Choroid plexus epithelial cell (primary cell): ENCODE results near the gene CCR7.

ENCODE experiments used
- DNase-seq: peaks from one replicate; pipeline ENCODE4 v3.0.0-alpha.2; 2010; ENCODE audit warnings: low read depth
- H3K4me3 ChIP-seq: 2 replicates; pipeline ENCODE4 v1.5.1; 2011; ENCODE audit warnings: low read depth, mild to moderate bottlenecking, control low read depth, low read length, moderate library complexity
- CTCF ChIP-seq: conservative IDR thresholded peaks from 2 replicates; pipeline ENCODE4 v1.5.1; 2011; ENCODE audit warnings: low read depth, mild to moderate bottlenecking, control low read depth, inconsistent platforms, low read length, moderate library complexity

CCR7 gene

GRCh38 chr17:40510328-40510648 is 55.0 kb downstream of the CCR7 start:
- no peak overlapping the region for H3K4me3 ChIP-seq
- no peak for TF ChIP-seq CTCF
- peak; percentile 90 for DNase-seq

GRCh38 chr17:40509626-40510327 is 55.5 kb downstream of the CCR7 start:
- no peak for TF ChIP-seq CTCF
- DNase-seq = peak; percentile 36
- no peak overlapping the region for H3K4me3 ChIP-seq

GRCh38 chr17:40506786-40507185 is 58.5 kb downstream of the CCR7 start:
- TF ChIP-seq CTCF = no peak
- no peak for DNase-seq

More at GRCh38 chr17:40506786-40507185, 58.5 kb downstream of the CCR7 start:
- H3K4me3 ChIP-seq = no peak overlapping the region
